H1 (cell line): Measurements from ENCODE around the gene RDH14.

Experiments used
- CTCF ChIP-seq, 3 experiments: IDR thresholded peaks; 1 replicate in 2 of 3; 2 replicates in 1 of 3; pipeline versions ENCODE4 v1.5.1 to v1.6.1; 2011; ENCODE audit warnings: low read length in 3 of 3, mild to moderate bottlenecking in 3 of 3, inconsistent platforms in 2 of 3, low read depth in 1 of 3, moderate library complexity in 1 of 3; ENCODE audit not compliant: insufficient read depth in 1 of 3; ENCODE audit errors: control extremely low read depth in 1 of 3
- SIRT6 ChIP-seq: IDR thresholded peaks from one replicate; pipeline ENCODE4 v1.7.1; 2012; ENCODE audit warnings: low read length, inconsistent platforms
- SRF ChIP-seq: IDR thresholded peaks from 2 replicates; pipeline ENCODE4 v1.6.1; 2011; ENCODE audit warnings: mild to moderate bottlenecking, low read depth, low read length, moderate library complexity

GRCh38 chr2:18597618-18598017 lies 37.2 kb upstream of the RDH14 start:
- TF ChIP-seq SRF = no peak
- TF ChIP-seq CTCF (IDR thresholded peaks at IDR 0.05; ENCODE audit: control extremely low read depth in 1 of 3, insufficient read depth in 1 of 3, low read depth in 1 of 3, low read length in 3 of 3) = no peak
- no peak for TF ChIP-seq SIRT6
